GM10266 (cell line): Measurements from ENCODE around the gene RBM11.

ENCODE experiments used
- DNase-seq: peaks from one replicate; pipeline ENCODE4 v3.0.0; 2012; ENCODE audit errors: extremely low spot score
- TF ChIP-seq, protein P1 (sequence below): IDR thresholded peaks from 2 replicates; pipeline ENCODE4 v1.5.1; 2012; ENCODE audit warnings: mild to moderate bottlenecking, low read depth; ENCODE audit not compliant: control insufficient read depth, insufficient read depth; ENCODE audit errors: missing control alignments

The RBM11 gene

DNA sequence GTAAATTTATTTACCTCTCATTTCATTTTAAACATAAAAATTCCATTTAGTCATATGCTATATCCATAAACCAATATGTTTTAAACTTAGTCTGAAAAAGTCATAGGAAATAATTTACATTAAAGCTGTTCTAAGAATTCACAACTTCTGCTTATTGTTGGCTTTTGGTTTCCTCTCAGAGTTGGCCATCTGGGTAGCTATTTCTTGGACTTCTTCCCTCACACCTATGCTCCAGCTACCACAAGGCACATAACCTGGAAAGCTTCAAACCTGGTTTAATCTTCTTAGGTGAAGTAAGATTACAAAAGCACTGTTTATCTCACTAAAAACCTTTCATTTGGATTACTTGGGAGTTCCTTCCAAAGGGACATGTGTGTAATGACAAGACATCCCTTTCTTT lies 29.8 kb downstream of the RBM11 start:
- TF ChIP-seq, protein P1, sequence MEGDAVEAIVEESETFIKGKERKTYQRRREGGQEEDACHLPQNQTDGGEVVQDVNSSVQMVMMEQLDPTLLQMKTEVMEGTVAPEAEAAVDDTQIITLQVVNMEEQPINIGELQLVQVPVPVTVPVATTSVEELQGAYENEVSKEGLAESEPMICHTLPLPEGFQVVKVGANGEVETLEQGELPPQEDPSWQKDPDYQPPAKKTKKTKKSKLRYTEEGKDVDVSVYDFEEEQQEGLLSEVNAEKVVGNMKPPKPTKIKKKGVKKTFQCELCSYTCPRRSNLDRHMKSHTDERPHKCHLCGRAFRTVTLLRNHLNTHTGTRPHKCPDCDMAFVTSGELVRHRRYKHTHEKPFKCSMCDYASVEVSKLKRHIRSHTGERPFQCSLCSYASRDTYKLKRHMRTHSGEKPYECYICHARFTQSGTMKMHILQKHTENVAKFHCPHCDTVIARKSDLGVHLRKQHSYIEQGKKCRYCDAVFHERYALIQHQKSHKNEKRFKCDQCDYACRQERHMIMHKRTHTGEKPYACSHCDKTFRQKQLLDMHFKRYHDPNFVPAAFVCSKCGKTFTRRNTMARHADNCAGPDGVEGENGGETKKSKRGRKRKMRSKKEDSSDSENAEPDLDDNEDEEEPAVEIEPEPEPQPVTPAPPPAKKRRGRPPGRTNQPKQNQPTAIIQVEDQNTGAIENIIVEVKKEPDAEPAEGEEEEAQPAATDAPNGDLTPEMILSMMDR, result no peak
- no peak for DNase-seq

DNA sequence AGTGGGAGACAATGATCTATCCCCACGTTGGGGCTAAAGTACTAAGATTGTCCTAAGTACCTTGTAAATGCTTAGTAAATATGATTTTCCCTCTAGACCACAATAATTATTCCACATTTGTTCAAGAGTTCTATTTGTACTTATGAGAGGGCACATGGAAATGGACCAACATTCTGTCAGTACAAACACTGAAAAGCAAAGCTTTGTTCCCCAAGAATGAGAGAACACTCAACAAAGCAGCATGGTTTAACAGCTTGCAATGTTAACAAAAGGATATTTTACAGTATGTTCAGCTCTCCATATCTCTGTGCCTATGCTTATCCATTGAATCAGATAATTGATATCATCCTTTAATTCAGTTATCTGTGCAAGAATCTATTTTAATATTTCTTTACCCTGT lies 35.4 kb downstream of the RBM11 start:
- DNase-seq, result no peak

DNA sequence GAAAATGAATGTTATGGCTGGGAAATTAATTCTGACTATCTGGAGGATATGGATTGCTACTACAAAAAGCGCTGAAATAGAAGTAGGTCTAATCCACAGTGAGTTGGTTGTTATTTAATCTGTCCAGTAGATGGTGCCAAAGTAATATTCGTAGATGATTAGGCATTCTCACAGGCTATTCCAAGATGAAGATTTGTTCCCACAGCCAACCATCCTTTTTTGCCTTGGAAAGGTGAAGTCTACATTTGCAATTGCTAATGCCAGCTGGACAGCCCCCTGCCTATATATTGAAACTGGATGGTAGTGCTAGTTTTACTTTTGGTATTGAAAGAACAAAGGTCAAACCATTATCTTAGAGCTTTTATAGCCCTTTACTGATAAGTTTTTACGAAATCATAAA lies 43.8 kb downstream of the RBM11 start:
- TF ChIP-seq, protein P1, result peak; percentile 59
- peak; percentile 38 for DNase-seq

More for the DNA sequence above, 35.4 kb downstream of the RBM11 start:
- TF ChIP-seq, protein P1, result no peak

DNA sequence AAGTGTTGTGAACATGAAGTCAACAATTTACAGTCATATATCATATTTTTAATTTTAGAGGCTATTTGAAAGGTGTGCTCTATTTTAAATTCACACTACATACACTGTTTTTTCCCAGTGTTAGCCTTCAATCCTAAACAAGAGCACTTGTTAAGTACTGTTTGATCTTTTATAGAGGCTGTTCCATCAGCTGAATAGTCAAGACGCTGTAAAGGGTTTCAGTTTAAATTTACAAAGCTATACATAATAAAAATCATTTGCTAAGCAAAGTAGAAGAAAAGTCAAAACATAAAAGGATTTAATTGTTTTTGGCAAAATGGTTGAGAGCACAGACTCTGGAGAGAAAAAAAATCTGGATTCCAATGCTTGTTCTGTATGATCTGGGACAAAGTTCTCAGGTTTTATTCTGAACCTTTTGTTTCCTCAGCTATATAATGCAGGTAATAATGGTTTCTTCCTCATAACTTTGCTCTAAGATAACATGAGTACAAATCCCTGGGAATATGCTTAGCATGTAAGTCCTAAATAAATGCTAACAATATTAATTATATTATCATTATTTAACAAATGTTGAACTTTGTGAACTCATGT lies 44.3 kb downstream of the RBM11 start:
- no peak for DNase-seq
- TF ChIP-seq, protein P1, result no peak

DNA sequence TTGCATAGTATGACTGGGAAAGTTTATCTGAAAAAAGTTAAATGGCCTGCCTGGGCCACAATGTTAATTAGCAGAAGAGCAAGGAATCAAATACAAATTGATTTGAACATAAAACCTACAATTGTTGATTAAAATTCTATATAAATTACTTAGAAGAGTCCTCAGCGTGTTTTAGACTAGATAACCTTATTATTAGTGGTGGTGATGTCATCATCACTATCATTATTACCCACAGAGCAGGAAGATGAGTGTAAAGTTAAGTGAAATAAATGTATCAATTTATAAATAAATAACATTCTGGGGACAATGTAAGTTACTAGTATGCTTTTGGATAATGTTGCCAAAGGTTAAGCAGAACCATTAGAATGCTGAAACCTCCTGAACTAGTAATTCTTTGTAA lies 46.1 kb downstream of the RBM11 start:
- no peak for DNase-seq
- TF ChIP-seq, protein P1, result no peak

DNA sequence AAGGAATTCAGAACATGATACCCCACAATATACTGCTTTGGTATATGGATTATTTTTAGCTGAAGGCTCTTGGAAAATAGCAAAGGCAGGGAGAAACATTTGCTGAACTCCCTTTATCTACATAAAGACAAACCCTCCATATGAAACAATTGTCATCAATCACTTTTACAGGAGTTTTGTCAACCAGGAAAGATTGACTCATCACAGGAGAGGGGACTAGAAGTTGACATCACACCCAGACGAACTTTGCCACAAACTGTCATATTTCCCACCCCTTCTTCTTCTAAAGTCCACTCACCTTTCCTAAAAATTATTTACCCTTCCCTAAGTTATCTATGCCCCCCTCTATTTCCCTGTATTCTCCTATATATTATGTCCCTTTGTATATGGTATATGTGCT lies 47.9 kb downstream of the RBM11 start:
- TF ChIP-seq, protein P1, result no peak
- no peak for DNase-seq

DNA sequence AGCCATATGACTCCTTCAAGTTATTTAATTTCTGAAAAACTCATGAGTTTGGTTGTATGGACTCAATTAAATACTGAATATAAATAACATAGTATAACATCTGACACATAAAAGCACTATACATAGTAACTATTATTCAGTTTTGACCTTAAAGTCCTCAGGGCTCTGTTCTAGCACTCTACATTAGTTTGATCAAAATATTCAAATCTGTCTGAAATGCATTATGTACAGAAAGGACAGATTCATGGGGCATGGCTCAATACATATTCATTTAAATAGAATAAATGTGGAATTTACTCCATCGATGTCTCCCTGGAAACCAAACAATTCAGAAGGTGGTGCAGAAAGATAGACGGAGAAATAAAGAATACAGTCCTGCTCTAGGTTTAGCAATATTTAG lies 49.1 kb downstream of the RBM11 start:
- TF ChIP-seq, protein P1, result no peak
- DNase-seq, result no peak
